Smooth muscle cell (in vitro differentiated cells): ENCODE data around the gene CUL2. TPM values are rescaled to one million over a fixed set of nuclear protein-coding genes. Genes with fewer than 3 reads are reported as not detected.

Source experiments
- DNase-seq: peaks from one replicate; lab custom pipeline; 2025; ENCODE audit not compliant: unreplicated experiment; lab: John Stamatoyannopoulos, UW
- H2AFZ ChIP-seq: fragments of 200-600 bp; sonication (generic); 2 replicates; pipeline ENCODE4 v1.6.0; 2016; ENCODE audit warnings: antibody characterized with exemption, low read depth, mild to moderate bottlenecking
- H3F3A ChIP-seq: fragments of 200-600 bp; sonication (generic); 2 replicates; pipeline ENCODE4 v1.6.0; 2017; ENCODE audit warnings: antibody characterized with exemption, low read depth
- H3K27ac ChIP-seq: fragments of 200-600 bp; sonication (generic); 2 replicates; pipeline ENCODE4 v1.5.1; 2016; ENCODE audit warnings: low read depth, mild to moderate bottlenecking
- H3K27me3 ChIP-seq: fragments of 200-600 bp; sonication (generic); 2 replicates; pipeline ENCODE4 v1.6.1; 2016; ENCODE audit warnings: low read depth, mild to moderate bottlenecking
- H3K36me3 ChIP-seq: fragments of 200-600 bp; sonication (generic); 2 replicates; pipeline ENCODE4 v1.5.1; 2016; ENCODE audit warnings: low read depth
- H3K4me1 ChIP-seq: fragments of 200-600 bp; sonication (generic); 2 replicates; pipeline ENCODE4 v1.5.1; 2016; ENCODE audit warnings: low read depth
- H3K4me2 ChIP-seq: fragments of 200-600 bp; sonication (generic); 2 replicates; pipeline ENCODE4 v1.6.0; 2016; ENCODE audit warnings: mild to moderate bottlenecking
- H3K4me3 ChIP-seq: fragments of 200-600 bp; sonication (generic); 2 replicates; pipeline ENCODE4 v1.5.1; 2016; ENCODE audit warnings: mild to moderate bottlenecking
- H3K79me2 ChIP-seq: fragments of 200-600 bp; sonication (generic); 2 replicates; pipeline ENCODE4 v1.6.0; 2016; ENCODE audit warnings: low read depth, mild to moderate bottlenecking
- H3K9ac ChIP-seq: fragments of 200-600 bp; sonication (generic); 2 replicates; pipeline ENCODE4 v1.6.0; 2016; ENCODE audit warnings: low read depth
- H3K9me3 ChIP-seq: fragments of 200-600 bp; sonication (generic); replicated peaks from 2 replicates; pipeline ENCODE4 v1.5.1; 2016; ENCODE audit warnings: low read depth
- H4K20me1 ChIP-seq: fragments of 200-600 bp; sonication (generic); 2 replicates; pipeline ENCODE4 v1.6.0; 2016; ENCODE audit warnings: low read depth
- CTCF ChIP-seq: fragments of 200-600 bp; sonication (generic); IDR thresholded peaks from 2 replicates; pipeline ENCODE4 v1.5.1; 2017; ENCODE audit warnings: borderline replicate concordance, mild to moderate bottlenecking, antibody characterized with exemption; ENCODE audit not compliant: insufficient read depth, poor library complexity, severe bottlenecking
- WGBS: methylation state at CpG from one replicate; pipeline ENCODE4 v1.1.7; 2016; ENCODE audit warnings: low lambda C conversion rate; 5-methylcytosine and 5-hydroxymethylcytosine counted together
- polyA plus RNA-seq: library from polyadenylated mRNA; unstranded; fragments of >200 nt; fragmentation: Nextera tagmentation; extraction: Ambion mirVana; gene quantifications from 2 replicates; pipeline ENCODE4 v1.2.1, GENCODE V29; 2016
- total RNA-seq: library from RNA; depleted of rRNA; stranded (reverse); fragments of >200 nt; gene quantifications from 2 replicates; pipeline ENCODE4 v1.2.3, GENCODE V29; 2014

CUL2 gene
- total and polyA plus RNA-seq, 2 experiments from 2014 or later, result 38.7 to 39.6 TPM

- Histone ChIP-seq H3K36me3 (no peaks in the 10 kb centered on the region), H3K9ac (no peak overlapping the region), H2AFZ (no peak overlapping the region), H3K4me3 (no peak overlapping the region), H3K4me1 (no peaks in the 10 kb centered on the region), H3K27ac (no peak overlapping the region), H3K4me2 (no peak overlapping the region), H3K27me3 (no peaks in the 10 kb centered on the region), H3F3A (no peaks in the 10 kb centered on the region), H4K20me1 (no peaks in the 10 kb centered on the region), H3K79me2 (no peaks in the 10 kb centered on the region), H3K9me3 (no peaks in the 10 kb centered on the region)
- no peak for DNase-seq
- no peak for TF ChIP-seq CTCF
- 67% methylated on average over 5 of the region's 5 CpGs for WGBS
Measured at GRCh38 chr10:34966451-34966850, 123.7 kb downstream of the CUL2 start.

GRCh38 chr10:34966040-34966439, 124.1 kb downstream of the CUL2 start:
- Histone ChIP-seq H4K20me1 (no peaks in the 10 kb centered on the region), H3K79me2 (no peaks in the 10 kb centered on the region), H3K4me3 (no peak overlapping the region), H3K9ac (no peak overlapping the region), H3K36me3 (no peaks in the 10 kb centered on the region), H3K27me3 (no peaks in the 10 kb centered on the region), H2AFZ (no peak overlapping the region), H3K4me2 (no peak overlapping the region), H3F3A (no peaks in the 10 kb centered on the region), H3K27ac (no peak overlapping the region), H3K9me3 (no peaks in the 10 kb centered on the region), H3K4me1 (no peaks in the 10 kb centered on the region)
- WGBS, result 93% methylated on average over 5 of the region's 5 CpGs
- TF ChIP-seq CTCF, result no peak
- no peak for DNase-seq

GRCh38 chr10:34964166-34964800, 125.9 kb downstream of the CUL2 start:
- Histone ChIP-seq H3K4me3 (no peak overlapping the region), H3K27me3 (no peaks in the 10 kb centered on the region), H3F3A (no peaks in the 10 kb centered on the region), H3K4me1 (no peaks in the 10 kb centered on the region), H3K9ac (no peak overlapping the region), H3K36me3 (no peaks in the 10 kb centered on the region), H3K79me2 (no peaks in the 10 kb centered on the region), H3K4me2 (no peak overlapping the region), H4K20me1 (no peaks in the 10 kb centered on the region), H3K9me3 (no peaks in the 10 kb centered on the region), H3K27ac (no peak overlapping the region), H2AFZ (no peak overlapping the region)
- DNase-seq, result no peak
- TF ChIP-seq CTCF, result no peak
- 95% methylated on average over 13 of the region's 13 CpGs for WGBS

- Histone ChIP-seq H3K9ac (no peak overlapping the region), H3K9me3 (no peaks in the 10 kb centered on the region), H3K27ac (no peak overlapping the region), H3K27me3 (no peaks in the 10 kb centered on the region), H3K79me2 (no peaks in the 10 kb centered on the region), H3K4me1 (no peaks in the 10 kb centered on the region), H3K4me3 (no peak overlapping the region), H3K36me3 (no peaks in the 10 kb centered on the region), H2AFZ (no peak overlapping the region), H4K20me1 (no peaks in the 10 kb centered on the region), H3F3A (no peaks in the 10 kb centered on the region), H3K4me2 (no peak overlapping the region)
- TF ChIP-seq CTCF, result no peak
- DNase-seq, result no peak
- WGBS, result 86% methylated on average over 2 of the region's 2 CpGs
Measured at GRCh38 chr10:34962866-34963265, 127.3 kb downstream of the CUL2 start.
